ENCODE measurements around the gene SUN3. TPM values are rescaled to one million over a fixed set of nuclear protein-coding genes. Genes with fewer than 3 reads are reported as not detected.

SUN3 gene
- total and polyA plus RNA-seq, 4 experiments from 2014 or later, result 0.56 TPM; not detected in 3

- no peaks in the 10 kb centered on the region for H3K27me3 ChIP-seq (ENCODE audit: insufficient read depth, low read length)
- Mint-ChIP-seq H3K27ac (peak within 1 kb of the TSS; percentile 43 to 96 (median 88)), H3K27me3 (peaks cover 6 to 12% of the 10 kb centered on the region in 2 donors), H3K4me1 (peaks cover 4 to 11% (median 8%) of the 10 kb centered on the region in 4 donors), H3K4me3 (peak within 1 kb of the TSS; percentile 78 to 94 (median 88)), H3K36me3 (no peaks in the 10 kb centered on the region), H3K9me3 (peaks cover 0 to 4% (median 0%) of the 10 kb centered on the region in 8 donors)
- ChIA-PET POLR2A (ENCODE audit: partially characterized antibody) (interaction anchor here (1.2 to 2.4 kb wide), 5 partner anchors 12 to 54 kb away, joined by 3 to 13 read pairs (median 4); partner anchors contain the start of gene UPP1), CTCF (ENCODE audit: partially characterized antibody) (interaction anchor here (1.2 to 1.5 kb wide), 2 partner anchors 43 to 50 kb away, joined by 3 to 4 read pairs; no protein-coding TSS in a partner anchor)
- no peaks in the 10 kb centered on the region for H3K9me3 ChIP-seq (ENCODE audit: control insufficient read depth in 1 of 2, low read length in 2 of 2)
- H3K36me3 ChIP-seq (ENCODE audit: insufficient read depth, low read length), result no peaks in the 10 kb centered on the region
- H3K4me1 ChIP-seq (ENCODE audit: insufficient read depth, low read length), result peaks cover 7% of the 10 kb centered on the region
- peak within 1 kb of the TSS; percentile 68 to 69 for H3K4me3 ChIP-seq (ENCODE audit: low read length in 2 of 2)
- peak within 1 kb of the TSS; percentile 11 for H3K27ac ChIP-seq (ENCODE audit: low read depth, low read length)
- DNase-seq, result peak; percentile 83 to 88 (median 86)
- intact Hi-C loops (cut with micrococcal nuclease), result loop anchor here (1.0 to 2.0 kb wide), 6 partner anchors 11 to 75 kb away; partner anchors contain the start of genes HUS1 and UPP1
These were observed 6.5 kb upstream of the SUN3 start, which contains the start of gene C7orf57 for GRCh38 chr7:48035301-48035966. TSS of gene C7orf57 (plus strand) at chr7:48035543. CDS start at chr7:48036309, 766 bp downstream.

GRCh38 chr7:48033922-48034321 lies 5.0 kb upstream of the SUN3 start:
- no peak overlapping the region for H3K27ac ChIP-seq (ENCODE audit: low read depth, low read length)
- H3K9me3 Mint-ChIP-seq, result peaks cover 0 to 4% (median 0%) of the 10 kb centered on the region in 8 donors
- H3K36me3 ChIP-seq (ENCODE audit: insufficient read depth, low read length), result no peaks in the 10 kb centered on the region
- H3K4me3 Mint-ChIP-seq, result peak overlapping the region in 1 of 8 donors; percentile 74
- H3K4me1 ChIP-seq (ENCODE audit: insufficient read depth, low read length), result peaks cover 7% of the 10 kb centered on the region
- no peaks in the 10 kb centered on the region for H3K27me3 ChIP-seq (ENCODE audit: insufficient read depth, low read length)
- no peaks in the 10 kb centered on the region for H3K36me3 Mint-ChIP-seq
- no peak overlapping the region for H3K4me3 ChIP-seq (ENCODE audit: low read length in 2 of 2)
- ChIA-PET CTCF (ENCODE audit: partially characterized antibody) (no interaction called here), POLR2A (ENCODE audit: partially characterized antibody) (no interaction called here)
- H3K4me1 Mint-ChIP-seq, result peaks cover 4 to 11% (median 8%) of the 10 kb centered on the region in 4 donors
- intact Hi-C loops (cut with micrococcal nuclease), result loop anchor here (2.0 kb wide), 1 partner anchor 65 kb away; no protein-coding TSS in a partner anchor
- H3K9me3 ChIP-seq (ENCODE audit: control insufficient read depth in 1 of 2, low read length in 2 of 2), result no peaks in the 10 kb centered on the region
- peaks cover 6 to 13% of the 10 kb centered on the region in 2 donors for H3K27me3 Mint-ChIP-seq
- H3K27ac Mint-ChIP-seq, result peak overlapping the region in 1 of 7 donors; percentile 37
- DNase-seq, result no peak

- Mint-ChIP-seq H3K27ac (no peak overlapping the region), H3K4me3 (no peak overlapping the region), H3K27me3 (peaks cover 8 to 13% of the 10 kb centered on the region in 2 donors), H3K4me1 (peaks cover 2 to 5% (median 5%) of the 10 kb centered on the region in 4 donors), H3K36me3 (no peaks in the 10 kb centered on the region), H3K9me3 (peaks cover 0 to 4% (median 0%) of the 10 kb centered on the region in 8 donors)
- DNase-seq, result no peak
- intact Hi-C loops (cut with micrococcal nuclease), result no loop called here
- Histone ChIP-seq H3K27ac (ENCODE audit: low read depth, low read length) (no peak overlapping the region), H3K9me3 (ENCODE audit: control insufficient read depth in 1 of 2, low read length in 2 of 2) (no peaks in the 10 kb centered on the region), H3K4me3 (ENCODE audit: low read length in 2 of 2) (no peak overlapping the region), H3K36me3 (ENCODE audit: insufficient read depth, low read length) (no peaks in the 10 kb centered on the region), H3K4me1 (ENCODE audit: insufficient read depth, low read length) (peaks cover 5% of the 10 kb centered on the region), H3K27me3 (ENCODE audit: insufficient read depth, low read length) (no peaks in the 10 kb centered on the region)
- ChIA-PET CTCF (ENCODE audit: partially characterized antibody) (no interaction called here), POLR2A (ENCODE audit: partially characterized antibody) (no interaction called here)
These were observed 2.2 kb upstream of the SUN3 start for GRCh38 chr7:48031111-48031510.

- H3K4me1 Mint-ChIP-seq, result no peaks in the 10 kb centered on the region
- ChIA-PET POLR2A (ENCODE audit: partially characterized antibody) (no interaction called here), CTCF (ENCODE audit: partially characterized antibody) (interaction anchor here (1.2 kb wide), 1 partner anchor 85 kb away, joined by 3 read pairs; no protein-coding TSS in a partner anchor)
- no peak overlapping the region for H3K27ac ChIP-seq (ENCODE audit: low read depth, low read length)
- H3K27me3 Mint-ChIP-seq, result peaks cover 6 to 15% of the 10 kb centered on the region in 2 donors
- H3K36me3 Mint-ChIP-seq, result no peaks in the 10 kb centered on the region
- no peaks in the 10 kb centered on the region for H3K9me3 ChIP-seq (ENCODE audit: control insufficient read depth in 1 of 2, low read length in 2 of 2)
- no peak overlapping the region for H3K27ac Mint-ChIP-seq
- H3K9me3 Mint-ChIP-seq, result peaks cover 0 to 35% (median 21%) of the 10 kb centered on the region in 8 donors
- intact Hi-C loops (cut with micrococcal nuclease), result no loop called here
- no peak for DNase-seq
- no peaks in the 10 kb centered on the region for H3K36me3 ChIP-seq (ENCODE audit: insufficient read depth, low read length)
- H3K4me3 Mint-ChIP-seq, result no peak overlapping the region
- no peak overlapping the region for H3K4me3 ChIP-seq (ENCODE audit: low read length in 2 of 2)
- H3K4me1 ChIP-seq (ENCODE audit: insufficient read depth, low read length), result no peaks in the 10 kb centered on the region
- no peaks in the 10 kb centered on the region for H3K27me3 ChIP-seq (ENCODE audit: insufficient read depth, low read length)
These were observed 3.3 kb downstream of the SUN3 start for GRCh38 chr7:48025624-48026023.

- Histone ChIP-seq H3K9me3 (ENCODE audit: control insufficient read depth in 1 of 2, low read length in 2 of 2) (no peaks in the 10 kb centered on the region), H3K4me3 (ENCODE audit: low read length in 2 of 2) (no peak overlapping the region), H3K36me3 (ENCODE audit: insufficient read depth, low read length) (no peaks in the 10 kb centered on the region), H3K4me1 (ENCODE audit: insufficient read depth, low read length) (no peaks in the 10 kb centered on the region), H3K27ac (ENCODE audit: low read depth, low read length) (no peak overlapping the region), H3K27me3 (ENCODE audit: insufficient read depth, low read length) (peaks cover 5% of the 10 kb centered on the region)
- peaks cover 4 to 10% of the 10 kb centered on the region in 2 donors for H3K27me3 Mint-ChIP-seq
- H3K9me3 Mint-ChIP-seq, result peaks cover 0 to 31% (median 18%) of the 10 kb centered on the region in 8 donors
- H3K4me3 Mint-ChIP-seq, result no peak overlapping the region
- no peak overlapping the region for H3K27ac Mint-ChIP-seq
- CTCF ChIA-PET (ENCODE audit: partially characterized antibody), result no interaction called here
- no peak for DNase-seq
- intact Hi-C loops (cut with micrococcal nuclease), result no loop called here
- H3K4me1 Mint-ChIP-seq, result no peaks in the 10 kb centered on the region
- POLR2A ChIA-PET (ENCODE audit: partially characterized antibody), result no interaction called here
- no peaks in the 10 kb centered on the region for H3K36me3 Mint-ChIP-seq
These were observed 11.2 kb downstream of the SUN3 start for GRCh38 chr7:48017674-48018073.

GRCh38 chr7:48016641-48017040 lies 12.3 kb downstream of the SUN3 start:
- no peak for DNase-seq
- H3K4me1 ChIP-seq (ENCODE audit: insufficient read depth, low read length), result no peaks in the 10 kb centered on the region
- H3K9me3 ChIP-seq (ENCODE audit: control insufficient read depth in 1 of 2, low read length in 2 of 2), result no peaks in the 10 kb centered on the region
- peaks cover 0 to 28% (median 15%) of the 10 kb centered on the region in 8 donors for H3K9me3 Mint-ChIP-seq
- H3K27ac Mint-ChIP-seq, result no peak overlapping the region
- no peak overlapping the region for H3K4me3 Mint-ChIP-seq
- H3K27me3 Mint-ChIP-seq, result peaks cover 4 to 10% of the 10 kb centered on the region in 2 donors
- H3K36me3 Mint-ChIP-seq, result no peaks in the 10 kb centered on the region
- no peak overlapping the region for H3K27ac ChIP-seq (ENCODE audit: low read depth, low read length)
- H3K27me3 ChIP-seq (ENCODE audit: insufficient read depth, low read length), result peaks cover 5% of the 10 kb centered on the region
- H3K36me3 ChIP-seq (ENCODE audit: insufficient read depth, low read length), result no peaks in the 10 kb centered on the region
- no peaks in the 10 kb centered on the region for H3K4me1 Mint-ChIP-seq
- CTCF ChIA-PET (ENCODE audit: partially characterized antibody), result no interaction called here
- POLR2A ChIA-PET (ENCODE audit: partially characterized antibody), result no interaction called here
- no peak overlapping the region for H3K4me3 ChIP-seq (ENCODE audit: low read length in 2 of 2)
- intact Hi-C loops (cut with micrococcal nuclease), result no loop called here

GRCh38 chr7:48011951-48012350 lies 17.0 kb downstream of the SUN3 start:
- no peak for DNase-seq
- Histone ChIP-seq H3K9me3 (ENCODE audit: control insufficient read depth in 1 of 2, low read length in 2 of 2) (no peaks in the 10 kb centered on the region), H3K4me3 (ENCODE audit: low read length in 2 of 2) (no peak overlapping the region), H3K36me3 (ENCODE audit: insufficient read depth, low read length) (no peaks in the 10 kb centered on the region), H3K4me1 (ENCODE audit: insufficient read depth, low read length) (no peaks in the 10 kb centered on the region), H3K27me3 (ENCODE audit: insufficient read depth, low read length) (no peaks in the 10 kb centered on the region), H3K27ac (ENCODE audit: low read depth, low read length) (no peak overlapping the region)
- Mint-ChIP-seq H3K36me3 (no peaks in the 10 kb centered on the region), H3K9me3 (peaks cover 0 to 5% (median 0%) of the 10 kb centered on the region in 8 donors), H3K4me3 (no peak overlapping the region), H3K27ac (no peak overlapping the region), H3K27me3 (peaks cover 7% of the 10 kb centered on the region in 2 donors), H3K4me1 (no peaks in the 10 kb centered on the region)
- ChIA-PET POLR2A (ENCODE audit: partially characterized antibody) (no interaction called here), CTCF (ENCODE audit: partially characterized antibody) (interaction anchor here (1.5 kb wide), 1 partner anchor 20 kb away, joined by 6 read pairs; no protein-coding TSS in a partner anchor)
- intact Hi-C loops (cut with micrococcal nuclease), result no loop called here
